ENCODE results near the gene TAP2. TPM values are rescaled to one million over a fixed set of nuclear protein-coding genes. Genes with fewer than 3 reads are reported as not detected.
"Not testable (repeated sequence)": the region's sequence is repeated elsewhere in the genome, so short reads cannot be mapped to it uniquely, and the experiment has no call there.

The TAP2 gene
- 10 to 100 TPM in 2 of 3 donors, 1 to 10 TPM in 1; 8.3 to 29.4 (median 17.8) TPM for polyA plus RNA-seq

DNA sequence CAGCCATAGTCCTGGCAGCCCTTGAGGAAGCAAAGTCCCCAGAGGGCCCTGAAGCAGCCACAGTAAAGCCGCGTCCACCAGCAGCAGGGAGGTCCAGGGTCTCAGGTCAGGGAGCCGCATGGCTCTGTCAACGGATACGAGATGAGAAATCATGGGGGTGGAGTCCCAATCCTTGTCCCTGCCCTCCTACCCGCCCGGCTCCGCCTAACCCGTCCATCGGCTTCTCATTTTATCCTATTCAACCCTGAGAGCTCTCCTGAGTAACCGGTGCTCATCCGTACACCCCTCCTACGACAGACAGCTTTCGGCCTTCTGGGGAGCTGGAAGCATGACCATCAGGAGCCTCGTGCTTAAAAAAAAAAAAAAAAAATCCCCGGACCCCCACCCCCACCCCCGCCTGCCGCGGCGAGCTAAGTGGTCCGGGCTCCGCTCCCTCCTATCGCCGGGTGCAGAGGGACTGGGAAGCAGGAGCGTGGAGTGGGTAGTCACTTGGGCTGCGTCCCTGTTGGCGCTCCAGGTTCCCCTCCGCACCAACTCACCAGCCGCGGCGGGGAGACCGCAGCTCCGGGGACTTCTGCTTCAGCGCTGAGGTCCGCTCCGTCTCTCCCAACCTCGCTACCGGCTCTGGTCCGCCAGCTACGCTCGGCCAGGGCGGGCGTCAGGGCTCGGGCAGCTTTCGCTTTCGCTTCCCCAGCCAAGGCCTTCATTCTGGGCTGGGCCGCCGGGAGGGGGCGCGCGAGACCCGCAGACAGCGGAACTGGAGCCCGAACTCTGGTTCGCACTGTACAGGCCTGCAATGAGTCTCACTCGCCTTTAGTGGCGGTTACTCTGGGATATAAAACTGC lies at the start of gene TAP2:
Gene TAP2 (minus strand): TSS at position 626 of the 845 bp plus-strand sequence. CDS start 506 bp downstream, at position 120.
- H3K27ac ChIP-seq (ENCODE audit: low read depth, low read length), result peak within 1 kb of the TSS; percentile 93
- 0 to 1% (median 1%) methylated on average over 56 to 57 of the region's 57 CpGs for WGBS, 3 donors

DNA sequence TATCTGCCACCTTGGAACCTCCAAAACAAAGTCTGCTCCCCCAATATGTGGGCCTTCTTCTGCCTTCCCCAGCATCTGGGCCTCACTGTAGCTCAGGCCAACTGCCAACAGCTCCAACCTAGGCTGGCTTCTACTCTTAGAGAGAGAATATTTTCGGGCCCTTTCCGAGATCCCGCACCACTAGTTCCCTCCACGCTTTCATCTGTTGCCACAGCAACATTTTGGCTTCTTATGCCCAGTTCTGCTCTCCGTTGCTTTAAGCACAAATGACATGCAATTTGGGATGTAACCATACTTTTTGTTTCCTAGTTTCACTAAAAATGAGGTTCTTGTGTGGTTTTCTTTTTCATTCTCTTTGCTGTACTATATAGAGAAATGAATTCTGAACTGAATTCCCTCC lies 49.1 kb upstream of the TAP2 start:
- 80 to 85% (median 81%) methylated on average over 5 of the region's 5 CpGs for WGBS, 3 donors
- H3K27ac ChIP-seq (ENCODE audit: low read depth, low read length), result no peak overlapping the region

DNA sequence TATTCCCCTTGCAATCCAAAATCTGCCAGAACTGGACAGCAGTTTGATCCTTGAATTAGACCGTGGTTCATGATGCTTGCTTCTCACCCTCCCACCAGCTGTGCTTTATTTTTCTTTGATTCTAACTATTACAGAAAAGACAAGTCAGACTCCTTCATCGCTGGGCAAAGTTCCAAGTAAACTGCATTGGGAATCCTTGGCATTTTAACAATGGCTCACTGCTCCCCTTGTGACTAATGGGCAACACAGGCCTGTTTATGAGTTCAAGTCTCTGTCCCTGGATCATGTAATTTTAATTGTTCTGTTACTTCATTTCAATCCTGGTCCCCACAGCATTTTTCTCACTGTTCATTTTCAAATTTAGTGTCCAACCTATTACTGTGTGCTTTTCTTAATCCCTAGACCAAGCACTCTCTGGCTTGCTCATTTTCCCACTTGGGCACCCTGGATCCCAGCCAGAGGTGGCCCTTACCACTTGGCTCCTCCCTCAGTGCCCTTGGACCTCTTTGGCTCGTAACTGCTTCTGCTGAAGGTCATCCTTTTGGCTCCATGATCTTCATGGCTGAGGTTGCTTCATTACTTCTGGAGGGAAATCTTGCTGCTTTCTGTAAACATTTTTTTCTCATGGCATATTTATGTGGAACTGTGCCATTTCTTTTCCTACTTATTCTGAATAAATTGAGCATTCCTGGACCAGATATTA lies 48.3 kb upstream of the TAP2 start:
- 38 to 52% (median 51%) methylated on average over 3 of the region's 3 CpGs for WGBS, 3 donors
- H3K27ac ChIP-seq (ENCODE audit: low read depth, low read length), result no peak overlapping the region

DNA sequence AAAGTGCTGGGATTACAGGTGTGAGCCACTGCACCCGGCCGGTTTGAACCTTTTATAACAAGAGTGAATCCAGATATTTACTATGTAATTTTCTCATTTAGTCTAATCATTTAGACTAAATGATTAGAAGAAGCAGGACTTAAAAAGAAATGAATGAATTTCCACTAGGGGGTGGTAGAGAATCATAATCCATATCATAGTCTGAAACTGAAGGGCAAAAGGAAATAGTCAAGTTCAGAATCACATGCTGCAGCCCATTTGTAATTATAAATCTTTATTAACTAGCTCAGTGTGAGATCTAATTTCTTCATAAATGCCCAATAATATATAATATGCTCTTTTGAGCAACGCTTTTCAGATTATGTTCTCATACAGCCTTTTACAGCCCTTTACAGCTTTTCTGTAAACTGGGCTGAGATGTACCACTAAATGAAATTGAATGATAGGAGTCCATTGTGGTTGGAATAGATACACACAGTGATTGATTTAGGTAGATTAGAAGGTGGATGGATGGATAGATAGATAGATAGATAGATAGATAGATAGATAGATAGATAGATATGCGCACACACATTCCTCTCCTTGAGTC lies 47.3 kb upstream of the TAP2 start:
- no peak overlapping the region for H3K27ac ChIP-seq (ENCODE audit: low read depth, low read length)
- WGBS, 3 donors, result 28 to 50% (median 48%) methylated on average over 4 of the region's 4 CpGs

DNA sequence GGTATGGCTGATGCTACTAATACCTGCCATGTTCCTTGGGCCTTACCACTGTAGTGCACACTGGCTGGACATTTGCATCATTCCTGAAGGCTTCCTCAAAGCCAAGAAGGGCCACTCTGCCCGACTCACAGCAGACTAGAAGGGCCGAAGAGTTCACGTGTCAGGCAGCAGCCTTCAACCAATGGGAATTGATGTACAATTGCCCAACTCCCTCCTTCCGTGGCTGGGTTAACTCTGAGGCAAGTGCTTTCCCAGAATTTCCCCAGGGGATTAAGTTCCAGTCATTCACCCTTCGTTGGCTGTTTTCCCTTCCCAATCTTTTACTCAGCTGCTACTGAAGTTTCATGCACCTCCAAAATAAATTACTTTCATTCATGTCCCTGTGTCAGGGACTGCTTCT lies 45.2 kb upstream of the TAP2 start:
- WGBS, 3 donors, result 12 to 32% (median 18%) methylated on average over 5 of the region's 5 CpGs
- no peak overlapping the region for H3K27ac ChIP-seq (ENCODE audit: low read depth, low read length)

DNA sequence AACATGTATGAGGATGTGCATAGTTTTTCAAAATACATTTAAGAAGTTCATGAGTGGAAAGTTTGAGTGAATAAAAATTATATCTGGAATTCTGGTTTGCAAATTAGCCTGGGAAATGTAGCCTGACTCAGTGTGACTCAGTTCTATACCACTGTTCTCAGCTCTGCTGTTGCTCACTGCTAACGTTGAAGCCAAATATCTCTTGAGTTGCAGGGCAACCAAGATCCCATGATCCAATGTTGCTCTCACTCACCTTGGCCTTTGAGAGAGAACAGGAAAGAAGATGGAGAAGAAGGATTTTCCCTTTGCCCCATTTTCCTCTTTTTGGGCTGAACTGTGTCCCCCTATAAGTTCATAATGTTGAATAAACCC lies 44.3 kb upstream of the TAP2 start:
- 0 to 45% (median 21%) methylated on average over 1 of the region's 1 CpG for WGBS, 3 donors
- H3K27ac ChIP-seq (ENCODE audit: low read depth, low read length), result no peak overlapping the region

DNA sequence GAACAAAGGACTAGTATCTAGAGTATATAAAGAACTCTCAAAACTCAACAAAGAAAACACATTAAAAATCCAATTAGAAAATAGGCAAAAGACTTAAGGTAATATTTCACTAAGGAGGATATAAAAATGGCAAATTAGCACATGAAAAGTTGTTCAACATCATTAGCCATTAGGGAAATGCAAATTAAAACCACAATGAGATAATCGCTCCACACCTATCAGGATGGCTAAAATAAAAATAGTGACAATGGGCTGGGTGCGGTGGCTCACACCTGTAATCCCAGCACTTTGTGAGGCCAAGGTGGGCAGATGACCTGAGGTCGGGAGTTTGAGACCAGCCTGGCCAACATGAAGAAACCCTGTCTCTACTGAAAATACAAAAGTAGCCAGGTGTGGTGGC lies 42.4 kb upstream of the TAP2 start:
- H3K27ac ChIP-seq (ENCODE audit: low read depth, low read length), result not testable (repeated sequence)
- 65 to 79% (median 78%) methylated on average over 3 of the region's 3 CpGs for WGBS, 3 donors

DNA sequence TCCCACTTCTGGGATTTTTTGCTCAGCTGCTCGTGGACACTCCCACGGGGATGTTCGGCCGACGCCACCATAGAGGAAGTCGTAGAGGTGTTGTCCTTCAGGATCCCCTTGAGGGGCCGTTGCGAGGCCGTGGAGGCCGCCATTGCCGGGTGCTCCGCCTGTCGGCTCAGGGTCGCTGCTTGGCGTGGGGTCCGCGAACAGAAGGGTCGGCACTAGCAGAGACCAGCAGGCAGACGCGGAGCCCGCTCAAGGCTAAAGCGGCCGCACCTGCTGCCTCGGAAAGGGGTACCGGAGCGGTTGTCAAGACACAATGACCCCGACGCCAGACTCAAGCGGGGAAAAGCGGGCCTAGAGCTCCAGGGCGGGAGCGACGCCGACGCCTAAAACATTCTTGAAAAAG lies 41.2 kb upstream of the TAP2 start:
- 50 to 65% (median 58%) methylated on average over 35 of the region's 35 CpGs for WGBS, 3 donors
- no peak overlapping the region for H3K27ac ChIP-seq (ENCODE audit: low read depth, low read length)

DNA sequence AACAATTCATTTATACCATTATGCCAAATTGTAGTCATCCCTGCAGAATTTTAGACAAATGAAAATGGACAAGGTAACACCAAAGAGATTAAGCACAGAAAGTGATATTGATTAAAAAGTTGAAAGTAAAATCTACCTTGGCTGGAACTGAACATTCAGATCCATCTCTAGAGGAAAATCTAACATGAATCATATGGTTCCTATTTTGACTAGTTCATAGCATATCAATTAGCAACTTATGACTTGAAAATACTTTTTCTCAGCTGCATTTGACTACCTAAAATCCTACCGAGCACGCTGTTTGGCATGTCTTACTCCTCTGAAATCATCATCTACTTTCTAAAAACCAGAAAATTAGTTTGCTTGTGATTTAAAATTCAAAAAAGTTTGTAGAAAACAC lies 38.1 kb upstream of the TAP2 start:
- WGBS, 3 donors, result 91 to 98% (median 92%) methylated on average over 2 of the region's 2 CpGs
- no peak overlapping the region for H3K27ac ChIP-seq (ENCODE audit: low read depth, low read length)

DNA sequence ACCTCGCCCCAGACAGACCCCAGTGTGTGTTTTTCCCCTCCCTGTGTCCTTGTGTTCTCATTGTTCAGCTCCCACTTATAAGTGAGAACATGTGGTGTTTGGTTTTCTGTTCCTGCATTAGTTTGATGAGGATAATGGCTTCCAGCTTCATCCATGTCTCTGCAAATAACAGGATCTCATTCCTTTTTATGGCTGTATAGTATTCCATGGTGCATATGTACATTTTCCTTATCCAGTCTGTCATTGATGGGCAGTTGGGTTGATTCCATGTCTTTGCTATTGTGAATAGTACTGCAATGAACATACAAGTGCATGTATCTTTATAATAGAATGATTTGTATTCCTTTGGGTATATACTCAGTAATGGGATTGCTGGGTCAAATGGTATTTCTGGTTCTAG lies 35.4 kb upstream of the TAP2 start:
- H3K27ac ChIP-seq (ENCODE audit: low read depth, low read length), result not testable (repeated sequence)
- WGBS, 3 donors, result 0 to 38% (median 17%) methylated on average over 1 of the region's 1 CpG

DNA sequence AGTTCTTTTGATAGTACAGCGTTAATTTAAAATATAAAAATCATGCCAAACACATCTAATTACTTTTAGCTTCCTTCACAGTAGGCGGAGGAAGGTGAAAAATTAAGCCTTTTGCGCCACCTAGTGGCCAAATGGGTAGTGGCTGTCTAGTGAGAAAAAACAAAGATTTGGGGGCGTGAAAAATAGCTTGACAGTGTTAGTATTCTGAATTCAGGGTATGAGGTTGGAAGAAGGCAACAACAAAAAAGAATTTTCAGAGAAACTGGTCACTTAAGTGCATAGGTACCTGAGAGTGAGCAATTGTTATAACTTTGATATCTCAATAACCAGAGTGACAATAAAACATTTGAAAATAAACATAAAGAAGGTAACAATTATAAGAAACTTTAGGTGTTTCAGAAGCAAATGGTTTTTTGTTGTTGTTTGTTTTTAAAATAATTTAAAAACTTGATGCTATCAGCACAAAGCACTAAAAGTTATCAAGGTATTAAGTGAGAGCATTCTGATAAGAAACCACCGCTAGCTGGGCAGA lies 29.8 kb upstream of the TAP2 start:
- WGBS, 3 donors, result 9 to 18% (median 16%) methylated on average over 5 of the region's 5 CpGs

DNA sequence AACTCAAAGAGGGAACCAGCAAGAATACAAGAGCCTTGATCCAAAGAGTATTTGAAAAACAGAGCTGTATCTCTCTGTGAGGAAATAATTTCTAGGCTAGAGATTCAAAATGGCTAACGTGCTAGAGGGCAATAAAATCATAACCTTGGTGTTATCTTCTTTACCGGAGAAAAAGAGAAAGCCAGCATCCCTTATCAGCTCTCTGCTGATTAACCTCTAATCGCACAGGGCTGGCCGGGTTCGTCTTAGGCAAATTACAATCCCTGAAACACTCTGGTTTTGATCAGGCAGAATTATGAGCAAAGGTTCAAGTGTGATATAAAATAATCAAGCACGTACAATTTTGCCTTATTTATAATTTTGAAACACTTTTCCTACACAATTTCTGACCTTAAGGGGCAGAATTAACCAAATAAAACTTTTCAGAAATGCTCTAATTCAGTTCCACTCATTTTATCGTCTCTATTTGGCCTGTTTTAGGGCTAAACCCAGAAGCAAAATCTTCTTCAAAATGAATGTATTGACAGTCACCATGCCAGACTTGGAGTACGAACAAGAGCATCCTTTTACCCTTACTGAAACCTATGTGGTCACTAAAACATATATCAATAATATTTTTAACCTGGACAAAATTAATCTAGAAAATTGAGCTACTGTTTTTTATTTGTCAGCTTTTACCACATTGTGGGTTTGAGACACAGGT lies 29.2 kb upstream of the TAP2 start:
- WGBS, 3 donors, result 30 to 63% (median 52%) methylated on average over 8 of the region's 8 CpGs
- H3K27ac ChIP-seq (ENCODE audit: low read depth, low read length), result no peak overlapping the region

More for the DNA sequence above, 29.8 kb upstream of the TAP2 start:
- H3K27ac ChIP-seq (ENCODE audit: low read depth, low read length), result no peak overlapping the region

DNA sequence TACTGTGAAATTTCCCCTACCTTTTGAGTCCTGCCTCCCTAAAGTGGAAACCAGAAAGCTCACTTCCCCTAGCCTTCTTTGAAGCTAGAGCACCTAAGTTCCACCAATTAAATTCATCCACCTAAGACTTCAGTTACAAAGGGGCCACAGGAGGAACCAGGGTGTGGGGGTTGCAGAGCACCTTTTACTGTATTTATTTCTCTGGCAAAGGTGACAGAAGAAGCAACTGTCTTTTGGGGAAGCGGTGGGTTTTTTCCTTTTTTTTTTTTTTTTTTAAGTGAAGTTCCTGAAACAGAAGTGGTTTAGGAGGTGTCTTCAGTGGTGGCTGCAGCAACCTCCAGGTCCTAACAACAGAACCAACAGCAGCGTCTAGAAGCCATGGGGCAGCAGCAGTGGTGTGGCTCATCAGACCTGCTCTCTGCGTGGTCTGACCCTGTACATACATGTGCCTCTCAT lies 28.5 kb upstream of the TAP2 start:
- 43 to 71% (median 64%) methylated on average over 3 of the region's 3 CpGs for WGBS, 3 donors
- H3K27ac ChIP-seq (ENCODE audit: low read depth, low read length), result no peak overlapping the region

DNA sequence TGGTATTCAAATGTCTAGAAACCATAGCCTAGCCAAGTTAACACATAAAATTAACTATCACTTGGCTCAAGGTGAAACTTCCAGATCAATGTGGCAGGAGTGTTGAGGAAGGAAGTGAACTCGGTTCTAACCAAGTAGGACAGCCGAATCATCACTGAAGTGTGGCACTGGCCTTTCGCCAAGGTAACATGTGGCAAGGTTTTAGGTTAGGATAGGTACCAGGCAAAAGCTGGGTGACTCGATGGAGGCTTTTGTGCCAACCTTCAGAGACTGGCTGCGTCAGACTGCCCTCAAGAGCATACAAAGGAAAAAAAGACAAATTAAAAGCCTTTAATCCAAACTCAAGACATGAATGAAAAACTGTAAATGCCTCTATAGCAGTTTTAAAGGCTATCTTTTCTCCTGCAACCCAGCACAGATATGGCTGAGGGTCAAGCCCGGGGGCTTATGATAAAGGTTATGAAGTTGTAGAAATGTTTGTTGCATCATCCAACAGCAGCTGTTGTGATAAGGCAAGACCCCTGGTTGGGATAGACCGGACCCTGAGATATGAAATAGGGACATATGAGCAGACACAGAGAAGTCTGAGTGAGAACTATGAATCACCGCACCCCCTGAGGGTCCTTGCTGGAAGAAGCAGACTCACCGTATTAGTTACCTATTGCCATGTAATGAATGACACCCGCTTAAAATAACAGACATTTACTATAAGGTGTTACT lies 27.3 kb upstream of the TAP2 start:
- WGBS, 3 donors, result 67 to 72% (median 72%) methylated on average over 10 of the region's 10 CpGs
- no peak overlapping the region for H3K27ac ChIP-seq (ENCODE audit: low read depth, low read length)

DNA sequence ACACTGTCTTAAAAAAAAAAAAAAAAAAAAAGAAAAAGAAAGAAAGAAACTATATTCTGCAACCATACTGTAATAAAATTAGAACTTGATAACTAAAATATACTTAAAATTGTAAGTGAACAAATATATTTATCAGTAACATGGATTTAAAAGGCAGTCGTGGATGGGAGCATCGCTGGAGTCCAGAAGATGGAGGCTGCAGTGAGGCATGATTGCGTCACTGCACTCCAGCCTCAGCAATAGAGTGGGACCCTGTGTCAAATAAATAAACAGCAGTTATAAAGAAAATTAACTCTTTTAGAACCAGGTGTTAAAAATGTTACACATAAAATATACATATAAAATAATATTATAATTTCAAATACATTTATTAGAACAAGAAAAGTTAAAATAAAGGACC lies 24.2 kb upstream of the TAP2 start:
- H3K27ac ChIP-seq (ENCODE audit: low read depth, low read length), result no peak overlapping the region
- WGBS, 3 donors, result 76 to 89% (median 86%) methylated on average over 3 of the region's 3 CpGs

DNA sequence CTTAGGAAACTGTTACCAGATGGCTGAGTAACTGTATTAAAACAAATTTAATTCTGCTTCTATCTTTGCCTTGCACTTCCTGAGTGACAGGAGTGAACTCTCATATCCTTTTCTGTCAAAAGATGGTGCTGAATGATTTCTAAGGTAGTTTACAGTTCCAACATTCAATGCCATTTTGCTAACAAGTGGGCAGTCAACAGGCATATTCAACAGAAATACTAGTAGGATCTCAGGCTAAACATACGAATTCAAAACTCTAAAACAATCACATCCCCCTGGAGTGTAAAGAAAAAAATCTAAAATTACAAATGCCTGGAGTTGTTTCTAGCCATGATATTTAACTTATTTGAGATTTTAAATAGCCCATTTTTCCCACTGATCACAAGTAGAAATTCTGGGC lies 22.1 kb upstream of the TAP2 start:
- 76 to 82% (median 79%) methylated on average over 1 of the region's 1 CpG for WGBS, 3 donors
- no peak overlapping the region for H3K27ac ChIP-seq (ENCODE audit: low read depth, low read length)

DNA sequence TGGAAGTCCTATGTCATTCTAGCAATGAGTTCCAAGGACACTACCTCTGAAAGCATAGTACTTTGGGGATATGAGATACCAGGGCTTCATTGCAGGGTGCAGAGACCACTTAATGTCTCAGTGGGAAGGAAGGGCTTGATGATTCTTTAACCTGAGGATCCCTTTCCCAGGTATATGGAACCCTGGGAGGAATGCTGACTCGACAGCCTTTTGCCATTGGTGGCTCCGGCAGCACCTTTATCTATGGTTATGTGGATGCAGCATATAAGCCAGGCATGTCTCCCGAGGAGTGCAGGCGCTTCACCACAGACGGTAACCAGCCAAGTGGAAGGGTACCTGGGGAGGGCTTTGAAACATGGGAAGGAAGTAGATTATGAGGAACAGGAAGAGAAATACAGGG lies 19.7 kb upstream of the TAP2 start:
- no peak overlapping the region for H3K27ac ChIP-seq (ENCODE audit: low read depth, low read length)
- 81 to 87% (median 87%) methylated on average over 5 of the region's 5 CpGs for WGBS, 3 donors
